Activated CD4-positive, alpha-beta T cell treated with anti-CD3 and anti-CD28 coated beads, Interleukin-2, amount 10 ng/mL, durations not matched to agents 7 days and 5 days (primary cell): Measurements from ENCODE around the gene GULP1. TPM values are rescaled to one million over a fixed set of nuclear protein-coding genes. Genes with fewer than 3 reads are reported as not detected.

Source experiments
- CTCF ChIA-PET: fragments of 350-600 bp; sonication (Branson Sonifier 250); formaldehyde crosslinking; loops from one replicate; lab custom pipeline; 2021; ENCODE audit warnings: antibody characterized with exemption; lab: Charles Lee
- POLR2A ChIA-PET: fragments of 350-600 bp; sonication (Branson Sonifier 250); formaldehyde crosslinking; loops from one replicate; lab custom pipeline; 2021; ENCODE audit warnings: antibody characterized with exemption; lab: Charles Lee
- DNase-seq: peaks from one replicate; pipeline ENCODE4 v3.0.0-alpha.2; 2020
- H3K27ac Mint-ChIP-seq: one replicate; pipeline ENCODE4 v1.8.0; 2021; ENCODE audit warnings: mild to moderate bottlenecking, moderate library complexity, mixed read lengths
- H3K27me3 Mint-ChIP-seq: one replicate; pipeline ENCODE4 v1.8.0; 2021; ENCODE audit warnings: mixed read lengths
- H3K36me3 Mint-ChIP-seq: one replicate; pipeline ENCODE4 v1.8.0; 2021; ENCODE audit warnings: low read depth, mixed read lengths
- H3K4me1 Mint-ChIP-seq: one replicate; pipeline ENCODE4 v1.8.0; 2021; ENCODE audit warnings: mixed read lengths
- H3K4me3 Mint-ChIP-seq: one replicate; pipeline ENCODE4 v1.8.0; 2021; ENCODE audit warnings: mild to moderate bottlenecking, moderate library complexity, mixed read lengths
- H3K9me3 Mint-ChIP-seq: one replicate; pipeline ENCODE4 v1.8.0; 2021; ENCODE audit warnings: mixed read lengths
- total RNA-seq, 2 experiments: library from RNA; stranded (reverse); gene quantifications; one replicate each; pipeline ENCODE4 v1.2.3, GENCODE V29; 2021

The GULP1 gene
- total RNA-seq, 2 experiments from 2014 or later, result not detected

DNA sequence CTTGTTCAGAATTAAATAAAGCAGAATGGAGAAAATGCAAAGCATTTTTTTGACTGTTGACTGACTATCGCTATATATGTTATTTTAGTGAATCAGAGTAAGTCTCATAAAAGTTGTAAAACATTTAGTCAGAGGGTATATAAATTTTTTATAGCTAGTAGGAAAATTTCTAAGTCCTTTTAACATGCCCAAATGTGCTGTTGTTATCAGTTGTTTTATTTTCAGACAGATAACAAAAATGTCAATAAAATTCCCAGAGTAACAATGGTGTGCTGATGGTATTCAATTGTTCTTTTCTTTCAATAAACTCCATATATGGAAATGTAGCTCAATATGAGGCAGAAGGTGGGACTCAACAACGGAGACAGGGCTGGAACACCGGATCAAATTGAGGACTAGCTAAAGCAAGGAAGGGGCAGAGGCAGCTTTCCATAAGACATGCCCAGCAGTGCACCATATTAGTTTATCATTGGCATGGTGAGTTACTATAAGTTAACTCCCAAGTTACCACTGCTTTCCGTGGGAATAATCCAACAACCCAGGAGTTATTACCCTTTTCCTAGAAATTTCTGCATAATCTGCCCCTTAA, 26.6 kb downstream of the GULP1 start:
- H3K36me3 Mint-ChIP-seq, result no peaks in the 10 kb centered on the region
- no peaks in the 10 kb centered on the region for H3K9me3 Mint-ChIP-seq
- CTCF ChIA-PET, result no interaction called here
- H3K27me3 Mint-ChIP-seq, result no peaks in the 10 kb centered on the region
- POLR2A ChIA-PET, result no interaction called here
- no peaks in the 10 kb centered on the region for H3K4me1 Mint-ChIP-seq
- H3K4me3 Mint-ChIP-seq, result no peak overlapping the region
- DNase-seq, result no peak
- no peak overlapping the region for H3K27ac Mint-ChIP-seq

DNA sequence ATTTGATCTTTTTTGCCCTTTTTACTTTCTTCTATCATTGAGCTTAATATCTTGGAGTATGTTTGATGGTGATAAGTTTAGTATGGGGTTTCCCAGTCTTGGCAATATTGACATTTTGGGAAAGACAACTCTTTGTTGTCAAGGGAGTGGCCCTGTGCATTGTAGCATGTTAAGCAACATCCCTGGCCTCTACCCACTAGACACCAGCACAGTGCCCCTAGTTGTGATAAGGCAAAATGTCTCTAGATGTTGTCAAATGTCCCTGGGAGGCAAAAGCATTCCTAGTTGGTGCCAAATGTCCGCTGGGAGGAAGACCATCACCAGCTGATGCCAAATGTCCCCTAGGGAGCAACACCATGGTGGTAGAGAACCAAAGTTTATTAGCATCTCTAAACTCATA, 28.2 kb downstream of the GULP1 start:
- ChIA-PET CTCF (no interaction called here), POLR2A (no interaction called here)
- no peaks in the 10 kb centered on the region for H3K27me3 Mint-ChIP-seq
- H3K9me3 Mint-ChIP-seq, result no peaks in the 10 kb centered on the region
- H3K27ac Mint-ChIP-seq, result no peak overlapping the region
- no peaks in the 10 kb centered on the region for H3K36me3 Mint-ChIP-seq
- no peak for DNase-seq
- H3K4me1 Mint-ChIP-seq, result no peaks in the 10 kb centered on the region
- H3K4me3 Mint-ChIP-seq, result no peak overlapping the region

DNA sequence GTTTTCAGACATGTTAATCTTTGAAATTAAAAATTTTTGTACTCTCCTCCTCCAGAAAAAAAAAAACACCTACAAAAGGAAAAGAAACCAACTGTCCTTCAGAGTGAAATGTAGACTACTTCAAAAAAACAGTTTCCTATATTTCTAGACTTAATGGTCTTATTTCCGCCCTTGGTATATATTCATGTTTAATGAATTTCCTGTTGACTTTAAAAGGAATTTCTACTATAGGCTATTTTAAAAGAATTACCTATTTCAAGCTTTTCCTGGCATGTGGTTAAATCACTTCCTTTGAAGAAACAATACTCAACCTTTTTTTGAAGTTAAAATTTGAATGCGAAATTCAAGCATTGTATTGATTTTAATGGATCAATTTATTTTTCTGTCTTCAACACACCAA, 29.2 kb downstream of the GULP1 start:
- Mint-ChIP-seq H3K4me3 (no peak overlapping the region), H3K9me3 (no peaks in the 10 kb centered on the region), H3K36me3 (no peaks in the 10 kb centered on the region), H3K27me3 (no peaks in the 10 kb centered on the region), H3K27ac (no peak overlapping the region), H3K4me1 (no peaks in the 10 kb centered on the region)
- no peak for DNase-seq
- POLR2A ChIA-PET, result no interaction called here
- CTCF ChIA-PET, result no interaction called here

DNA sequence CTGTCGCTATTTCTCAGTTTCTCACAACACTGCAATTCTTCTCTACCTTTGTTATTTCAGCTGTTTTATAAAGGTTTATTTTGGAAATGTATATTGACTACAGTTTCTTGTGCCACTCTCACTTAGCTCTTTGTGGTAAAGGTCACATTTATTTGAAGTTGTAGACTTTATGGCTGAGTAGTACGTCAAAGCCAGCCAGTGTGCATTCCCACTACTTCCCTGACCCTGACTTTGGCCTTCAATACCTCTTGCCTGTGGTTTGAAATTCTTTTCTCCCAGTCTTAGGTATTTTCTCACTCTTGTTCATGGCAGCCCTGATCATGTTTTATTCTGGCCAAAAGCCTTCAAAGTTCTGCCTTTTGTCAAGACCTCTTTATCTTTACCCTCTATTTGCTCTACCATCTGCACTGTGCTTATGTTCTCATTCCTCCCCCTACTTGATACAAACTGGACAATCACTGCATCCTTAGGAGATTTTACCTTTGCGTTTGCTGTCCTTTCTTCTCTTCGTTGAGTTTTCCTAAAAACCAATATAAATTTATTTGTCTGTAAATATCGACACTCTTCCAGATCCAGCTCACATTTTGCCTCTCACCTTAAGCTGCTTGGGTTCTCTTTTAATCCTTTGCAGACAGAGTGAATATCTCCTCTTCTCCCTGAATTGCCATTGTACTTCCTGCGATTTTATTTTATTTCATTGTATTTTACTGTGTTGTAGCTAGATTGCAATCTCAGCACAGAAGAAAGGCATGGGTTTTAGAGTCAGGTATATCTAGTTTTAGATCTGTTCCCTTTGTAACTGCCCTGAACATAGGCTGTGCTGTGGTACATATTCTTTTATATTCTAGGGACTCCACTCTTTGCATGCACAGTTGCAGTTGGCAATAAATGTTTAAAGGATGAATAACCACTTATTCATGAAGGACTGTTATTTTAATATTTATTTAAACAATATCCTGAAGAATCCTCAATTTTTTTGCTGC, 31.2 kb downstream of the GULP1 start:
- Mint-ChIP-seq H3K27ac (no peak overlapping the region), H3K9me3 (no peaks in the 10 kb centered on the region), H3K36me3 (no peaks in the 10 kb centered on the region), H3K27me3 (no peaks in the 10 kb centered on the region), H3K4me3 (no peak overlapping the region), H3K4me1 (no peaks in the 10 kb centered on the region)
- POLR2A ChIA-PET, result no interaction called here
- CTCF ChIA-PET, result interaction anchor here (0.5 to 0.6 kb wide), 2 partner anchors 125 to 540 kb away, joined by 4 read pairs; no protein-coding TSS in a partner anchor
- DNase-seq, result no peak

DNA sequence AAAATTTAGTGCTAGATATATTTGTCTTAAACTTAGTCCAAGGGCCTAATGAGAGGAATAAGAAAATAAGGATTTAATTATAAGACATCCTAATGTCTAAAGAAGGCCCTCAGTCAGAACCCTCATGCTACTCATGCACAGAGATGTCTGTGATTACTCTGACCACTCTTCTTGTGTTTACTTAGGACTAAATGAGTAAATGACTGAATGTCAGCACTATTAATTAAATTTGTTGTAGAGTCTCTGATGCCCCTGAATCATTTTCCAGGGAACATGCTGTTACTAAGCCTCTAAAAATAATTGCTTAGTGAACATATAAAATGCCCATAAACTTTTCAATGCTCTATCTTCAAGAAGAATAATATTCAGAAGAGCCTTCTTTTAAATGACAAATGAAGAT, 32.4 kb downstream of the GULP1 start:
- H3K27me3 Mint-ChIP-seq, result no peaks in the 10 kb centered on the region
- no peak for DNase-seq
- H3K27ac Mint-ChIP-seq, result no peak overlapping the region
- no peaks in the 10 kb centered on the region for H3K36me3 Mint-ChIP-seq
- ChIA-PET POLR2A (no interaction called here), CTCF (no interaction called here)
- H3K9me3 Mint-ChIP-seq, result no peaks in the 10 kb centered on the region
- no peaks in the 10 kb centered on the region for H3K4me1 Mint-ChIP-seq
- no peak overlapping the region for H3K4me3 Mint-ChIP-seq

DNA sequence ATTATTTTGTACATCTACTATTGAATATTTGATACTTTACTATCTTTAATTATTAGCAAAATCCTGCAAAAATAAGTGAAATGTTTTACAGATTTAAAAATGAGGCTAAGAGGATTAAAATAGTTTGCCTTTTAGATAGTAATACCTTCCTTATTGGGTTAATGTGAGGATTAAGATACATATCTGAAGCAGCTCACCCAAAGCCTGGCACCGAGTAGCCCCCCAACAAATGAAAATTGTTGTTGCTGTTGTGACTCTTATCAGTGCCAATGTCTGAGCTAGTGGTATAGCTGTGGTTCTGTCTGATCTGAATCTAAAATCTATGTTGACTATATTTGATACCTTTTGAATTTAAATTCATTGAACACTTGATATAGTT, 34.6 kb downstream of the GULP1 start:
- H3K4me3 Mint-ChIP-seq, result no peak overlapping the region
- H3K27ac Mint-ChIP-seq, result no peak overlapping the region
- no peaks in the 10 kb centered on the region for H3K36me3 Mint-ChIP-seq
- H3K27me3 Mint-ChIP-seq, result no peaks in the 10 kb centered on the region
- DNase-seq, result no peak
- H3K4me1 Mint-ChIP-seq, result no peaks in the 10 kb centered on the region
- no peaks in the 10 kb centered on the region for H3K9me3 Mint-ChIP-seq
- CTCF ChIA-PET, result no interaction called here
- POLR2A ChIA-PET, result no interaction called here

DNA sequence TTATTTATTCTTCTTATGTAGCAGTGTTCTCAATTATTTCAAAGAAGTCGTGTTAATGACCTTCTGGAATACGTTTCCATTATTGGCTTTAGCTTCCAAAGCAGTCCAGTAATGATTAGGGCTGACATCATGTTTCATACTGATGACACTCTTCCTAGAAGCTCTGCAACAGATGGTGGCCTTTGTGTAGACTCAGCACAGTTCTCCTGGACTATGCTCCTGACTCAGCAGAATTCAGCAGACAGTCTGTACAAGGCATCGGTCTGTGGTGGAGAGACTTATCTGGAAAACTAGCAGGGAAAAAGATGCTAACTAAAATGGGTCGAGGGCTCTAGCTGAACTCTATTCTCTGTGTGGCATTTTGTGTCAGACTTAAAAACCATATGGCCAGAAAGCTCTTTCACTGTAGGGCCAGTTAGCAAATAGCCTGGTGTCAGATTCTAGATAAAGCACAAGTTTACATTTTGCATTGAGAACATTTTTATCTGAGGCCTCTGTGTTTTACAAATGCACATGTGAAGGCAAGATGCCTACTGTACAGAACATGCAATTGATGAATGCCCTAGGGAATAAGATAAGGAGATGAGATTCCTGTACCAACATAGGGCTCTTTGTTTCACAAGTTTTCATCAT, 35.1 kb downstream of the GULP1 start:
- Mint-ChIP-seq H3K9me3 (no peaks in the 10 kb centered on the region), H3K27ac (no peak overlapping the region), H3K4me3 (no peak overlapping the region), H3K27me3 (no peaks in the 10 kb centered on the region), H3K4me1 (no peaks in the 10 kb centered on the region), H3K36me3 (no peaks in the 10 kb centered on the region)
- DNase-seq, result no peak
- CTCF ChIA-PET, result no interaction called here
- POLR2A ChIA-PET, result no interaction called here

DNA sequence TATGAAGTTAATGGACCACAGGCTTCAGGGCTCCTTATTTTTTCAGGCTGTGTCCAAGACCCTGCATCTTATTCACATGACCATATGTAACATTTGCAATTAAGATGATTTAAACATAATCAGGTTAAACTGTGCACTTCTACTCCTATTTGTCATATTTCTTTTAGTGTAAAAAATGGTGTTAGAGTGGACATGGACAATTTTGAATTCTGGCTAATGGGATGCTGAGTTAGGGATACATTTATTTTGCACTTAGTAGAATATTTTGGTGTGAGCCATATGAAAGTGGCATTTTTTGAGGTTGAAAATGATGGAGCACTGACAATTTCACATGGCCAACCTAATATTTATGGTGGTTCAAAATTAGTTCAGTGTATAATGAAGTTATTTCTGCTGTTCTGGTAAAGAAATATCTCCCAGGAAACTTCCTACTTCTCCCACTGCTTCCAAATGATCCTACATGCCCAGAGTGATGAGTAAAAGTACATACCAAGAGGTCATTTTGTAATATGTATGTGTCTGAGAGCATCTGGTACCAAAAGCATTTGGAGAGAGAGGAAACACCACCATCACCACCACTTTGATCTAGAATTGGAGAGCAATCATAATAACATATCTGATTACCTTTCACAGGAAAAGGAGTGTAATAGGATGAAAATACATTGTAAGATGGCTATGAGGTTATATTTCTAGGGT, 36.0 kb downstream of the GULP1 start:
- no peak overlapping the region for H3K4me3 Mint-ChIP-seq
- no peaks in the 10 kb centered on the region for H3K36me3 Mint-ChIP-seq
- CTCF ChIA-PET, result no interaction called here
- POLR2A ChIA-PET, result no interaction called here
- H3K27me3 Mint-ChIP-seq, result no peaks in the 10 kb centered on the region
- H3K9me3 Mint-ChIP-seq, result no peaks in the 10 kb centered on the region
- H3K4me1 Mint-ChIP-seq, result no peaks in the 10 kb centered on the region
- no peak for DNase-seq
- H3K27ac Mint-ChIP-seq, result no peak overlapping the region

DNA sequence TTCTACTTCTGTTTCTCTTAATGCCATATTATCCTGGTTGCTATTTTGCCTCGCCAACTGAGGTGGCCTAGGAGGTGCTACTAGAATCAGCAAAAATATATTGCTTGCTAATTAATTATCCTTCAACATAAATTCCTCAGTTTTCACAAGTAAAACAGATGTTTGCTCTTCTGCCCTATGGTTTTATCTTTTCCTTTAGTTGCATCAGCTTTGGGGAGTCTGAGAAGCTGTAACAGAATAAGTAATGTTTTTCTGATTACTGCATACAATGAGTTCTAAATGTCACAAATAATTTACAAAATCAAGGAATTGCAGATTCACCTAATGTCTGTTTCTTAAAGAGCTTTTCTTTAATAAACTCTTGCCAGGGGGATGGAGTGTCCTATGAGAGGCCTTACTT, 36.7 kb downstream of the GULP1 start:
- H3K27ac Mint-ChIP-seq, result no peak overlapping the region
- H3K36me3 Mint-ChIP-seq, result no peaks in the 10 kb centered on the region
- H3K4me3 Mint-ChIP-seq, result no peak overlapping the region
- DNase-seq, result no peak
- H3K9me3 Mint-ChIP-seq, result no peaks in the 10 kb centered on the region
- H3K27me3 Mint-ChIP-seq, result no peaks in the 10 kb centered on the region
- ChIA-PET CTCF (interaction anchor here (0.7 kb wide), 1 partner anchor 699 kb away, joined by 3 read pairs; no protein-coding TSS in a partner anchor), POLR2A (no interaction called here)
- H3K4me1 Mint-ChIP-seq, result no peaks in the 10 kb centered on the region

DNA sequence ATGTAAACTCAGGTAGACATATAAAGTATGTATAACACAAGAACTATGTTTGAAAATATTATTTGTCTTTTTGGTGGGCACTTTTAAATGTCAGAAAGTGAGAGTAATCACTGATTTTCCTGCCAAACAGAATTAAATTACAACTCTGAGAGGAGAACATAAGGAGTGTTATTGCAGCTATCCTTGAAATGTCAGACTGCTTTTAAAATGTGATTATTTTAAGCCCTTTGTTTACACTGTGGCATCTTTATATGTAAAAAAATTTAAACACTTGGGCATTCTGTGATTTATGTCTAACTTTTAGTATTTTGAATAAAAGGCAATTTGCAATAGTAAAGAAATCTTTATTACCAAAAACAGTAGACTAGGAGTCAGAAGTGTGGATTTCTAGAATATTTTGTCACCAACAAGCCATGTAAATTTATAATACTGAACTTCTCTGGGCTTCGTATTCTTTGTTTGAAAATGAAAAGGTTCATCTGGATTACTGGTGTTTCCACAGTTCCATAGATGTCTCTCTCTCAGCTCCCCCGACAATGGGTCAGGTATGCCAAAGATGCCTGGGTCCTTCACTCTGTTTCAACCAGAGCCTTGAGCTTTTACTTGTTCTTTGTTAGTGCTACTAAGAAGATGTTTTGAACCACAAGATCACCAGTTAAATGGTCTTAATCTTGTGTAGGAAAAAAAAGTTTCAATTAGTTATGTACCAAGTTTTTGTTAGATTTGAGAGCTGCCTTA, 38.8 kb downstream of the GULP1 start:
- Mint-ChIP-seq H3K9me3 (no peaks in the 10 kb centered on the region), H3K36me3 (no peaks in the 10 kb centered on the region), H3K4me1 (no peaks in the 10 kb centered on the region), H3K27ac (no peak overlapping the region), H3K27me3 (no peaks in the 10 kb centered on the region), H3K4me3 (no peak overlapping the region)
- POLR2A ChIA-PET, result no interaction called here
- no peak for DNase-seq
- CTCF ChIA-PET, result no interaction called here

DNA sequence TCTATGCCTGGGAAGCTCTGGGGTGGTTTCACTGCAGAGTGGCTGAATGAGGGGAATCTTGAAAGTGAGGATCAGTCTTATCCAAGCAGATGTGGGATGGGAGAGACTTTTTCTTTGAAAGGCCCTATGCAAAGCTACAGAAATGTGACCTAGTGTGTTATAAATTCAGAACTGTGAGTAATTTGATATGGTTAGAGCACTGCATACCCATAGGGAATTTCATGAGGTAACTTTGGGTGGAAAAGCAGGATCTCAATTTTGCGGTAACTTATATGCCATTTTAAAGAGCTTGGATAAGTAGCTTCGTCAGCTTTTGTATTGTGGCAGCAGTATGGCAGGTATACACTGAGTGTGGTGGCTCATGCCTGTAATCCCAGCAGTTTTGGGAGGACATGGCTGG, 40.9 kb downstream of the GULP1 start:
- Mint-ChIP-seq H3K4me3 (no peak overlapping the region), H3K27me3 (no peaks in the 10 kb centered on the region), H3K36me3 (no peaks in the 10 kb centered on the region), H3K27ac (no peak overlapping the region), H3K4me1 (no peaks in the 10 kb centered on the region), H3K9me3 (no peaks in the 10 kb centered on the region)
- DNase-seq, result no peak
- CTCF ChIA-PET, result no interaction called here
- POLR2A ChIA-PET, result no interaction called here

DNA sequence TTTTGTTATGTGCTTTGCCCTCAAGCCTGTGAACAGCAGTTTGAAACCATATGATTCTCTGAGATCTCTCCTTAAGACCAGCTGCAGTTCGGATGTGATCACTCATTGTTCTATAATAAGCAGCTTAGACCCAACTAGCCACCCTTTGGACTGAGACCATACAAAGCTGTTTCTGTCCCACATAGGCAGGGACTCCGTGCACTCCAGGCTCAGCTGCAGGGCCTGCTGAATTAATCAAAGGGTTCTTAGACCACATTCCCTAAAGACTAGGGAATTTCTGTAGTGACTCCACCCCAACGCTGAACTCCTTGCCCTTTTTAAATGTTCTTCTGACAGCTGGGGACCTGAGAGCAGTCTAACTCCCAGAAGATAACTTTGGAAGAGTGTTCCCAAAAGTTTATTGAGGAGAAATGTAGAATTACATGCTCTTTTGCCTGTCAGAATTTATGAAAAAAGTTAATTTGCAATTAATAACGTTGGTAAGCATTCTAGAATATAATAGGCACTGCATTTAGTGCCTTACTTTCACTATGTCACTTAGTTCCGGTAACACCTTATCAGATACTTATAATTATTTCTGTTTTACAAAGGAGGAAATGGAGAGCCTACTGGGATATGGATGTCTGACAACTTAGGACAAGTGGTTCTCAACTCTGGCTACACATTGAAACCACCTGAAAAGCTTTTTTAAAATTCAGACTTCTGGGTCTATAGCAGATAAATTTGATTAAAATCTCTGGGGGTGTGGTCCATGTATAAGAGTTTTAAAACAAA, 42.3 kb downstream of the GULP1 start:
- no peaks in the 10 kb centered on the region for H3K4me1 Mint-ChIP-seq
- CTCF ChIA-PET, result no interaction called here
- no peaks in the 10 kb centered on the region for H3K36me3 Mint-ChIP-seq
- no peak overlapping the region for H3K4me3 Mint-ChIP-seq
- H3K27me3 Mint-ChIP-seq, result no peaks in the 10 kb centered on the region
- no peak overlapping the region for H3K27ac Mint-ChIP-seq
- POLR2A ChIA-PET, result no interaction called here
- H3K9me3 Mint-ChIP-seq, result no peaks in the 10 kb centered on the region
- DNase-seq, result no peak
